22Rv1 (cell line): ENCODE results near the gene MEG3.

Experiments used
- CTCF ChIP-seq: fragments of 450-650 bp; IDR thresholded peaks from 2 replicates; pipeline ENCODE4 v1.5.1; 2017; ENCODE audit warnings: mild to moderate bottlenecking
- ZFX ChIP-seq: fragments of 450-650 bp; IDR thresholded peaks from 2 replicates; pipeline ENCODE4 v1.6.1; 2017; ENCODE audit warnings: antibody characterized with exemption, borderline replicate concordance

- no peak for TF ChIP-seq CTCF
- TF ChIP-seq ZFX: no peak
Measured at GRCh38 chr14:100837805-100838350, 12.0 kb downstream of the MEG3 start.
